Natural killer cell (primary cell): ENCODE results near the gene KRTAP9-9. TPM values are rescaled to one million over a fixed set of nuclear protein-coding genes. Genes with fewer than 3 reads are reported as not detected.
"Not testable (repeated sequence)": the region's sequence is repeated elsewhere in the genome, so short reads cannot be mapped to it uniquely, and the experiment has no call there.

Experiments
- ATAC-seq, 3 donors: fragments of 150-1000 bp in 2 of 3; fragments of 200-7000 bp in 1 of 3; cut with Tn5 transposase; 1 replicate in 1 of 3; 2 replicates in 2 of 3; pipeline ENCODE4 v1.10.0; 2021; ENCODE audit warnings: mild to moderate bottlenecking in 2 of 3, moderate library complexity in 2 of 3
- DNase-seq, 2 donors: peaks; one replicate each; pipeline versions ENCODE4 v3.0.0 to v3.0.0-alpha.2; 2013 to 2021; ENCODE audit warnings: mixed read lengths in 1 of 2
- H3K27ac ChIP-seq: one replicate; pipeline ENCODE4 v1.5.1; 2013; ENCODE audit warnings: mild to moderate bottlenecking, low read length
- H3K27me3 ChIP-seq: one replicate; pipeline ENCODE4 v1.6.1; 2013; ENCODE audit warnings: low read length; ENCODE audit not compliant: control insufficient read depth, insufficient read depth
- H3K36me3 ChIP-seq: one replicate; pipeline ENCODE4 v1.6.1; 2013; ENCODE audit warnings: low read length; ENCODE audit not compliant: control insufficient read depth, insufficient read depth
- H3K4me1 ChIP-seq: one replicate; pipeline ENCODE4 v1.6.1; 2013; ENCODE audit warnings: low read length; ENCODE audit not compliant: control insufficient read depth, insufficient read depth
- H3K4me3 ChIP-seq: one replicate; pipeline ENCODE4 v1.5.1; 2013; ENCODE audit warnings: low read length
- H3K9me3 ChIP-seq: one replicate; pipeline ENCODE4 v1.6.1; 2013; ENCODE audit warnings: low read length; ENCODE audit not compliant: control insufficient read depth, insufficient read depth
- H3K27ac Mint-ChIP-seq, 2 donors: one replicate each; pipeline ENCODE4 v1.8.0; 2022; ENCODE audit warnings: mild to moderate bottlenecking in 2 of 2, mixed read lengths in 2 of 2, moderate library complexity in 1 of 2
- H3K27me3 Mint-ChIP-seq, 2 donors: one replicate each; pipeline ENCODE4 v1.8.0; 2022; ENCODE audit warnings: low read depth in 2 of 2, mixed read lengths in 2 of 2
- H3K36me3 Mint-ChIP-seq: one replicate; pipeline ENCODE4 v1.8.0; 2022; ENCODE audit warnings: mixed read lengths
- H3K4me1 Mint-ChIP-seq, 2 donors: one replicate each; pipeline ENCODE4 v1.8.0; 2022; ENCODE audit warnings: mixed read lengths in 2 of 2
- H3K4me3 Mint-ChIP-seq: one replicate; pipeline ENCODE4 v1.8.0; 2022; ENCODE audit warnings: mild to moderate bottlenecking, moderate library complexity, mixed read lengths
- H3K9me3 Mint-ChIP-seq, 2 donors: one replicate each; pipeline ENCODE4 v1.8.0; 2022; ENCODE audit warnings: mixed read lengths in 2 of 2
- WGBS: methylation state at CpG from one replicate; pipeline ENCODE4 v1.1.7; 2013; ENCODE audit warnings: missing lambda C conversion rate; ENCODE audit not compliant: insufficient coverage; 5-methylcytosine and 5-hydroxymethylcytosine counted together
- intact Hi-C: fragments of 100-400 bp; cut with micrococcal nuclease; formaldehyde crosslinking; loops from one replicate; pipeline ENCODE4 v1.14.2; 2022
- total RNA-seq, 4 donors: library from RNA; stranded (reverse); fragments of 120-200 nt in 1 of 4; gene quantifications; one replicate each; pipeline versions ENCODE4 v1.2.3 to v1.2.4, GENCODE V29; 2013 to 2022
- TF ChIP-seq, protein P1 (sequence below): fragments of 200-600 bp; IDR thresholded peaks from one replicate; pipeline ENCODE4 v1.8.0; 2022; ENCODE audit warnings: antibody characterized with exemption

KRTAP9-9 gene
- not detected for total RNA-seq
- total RNA-seq (2013): not detected

DNA sequence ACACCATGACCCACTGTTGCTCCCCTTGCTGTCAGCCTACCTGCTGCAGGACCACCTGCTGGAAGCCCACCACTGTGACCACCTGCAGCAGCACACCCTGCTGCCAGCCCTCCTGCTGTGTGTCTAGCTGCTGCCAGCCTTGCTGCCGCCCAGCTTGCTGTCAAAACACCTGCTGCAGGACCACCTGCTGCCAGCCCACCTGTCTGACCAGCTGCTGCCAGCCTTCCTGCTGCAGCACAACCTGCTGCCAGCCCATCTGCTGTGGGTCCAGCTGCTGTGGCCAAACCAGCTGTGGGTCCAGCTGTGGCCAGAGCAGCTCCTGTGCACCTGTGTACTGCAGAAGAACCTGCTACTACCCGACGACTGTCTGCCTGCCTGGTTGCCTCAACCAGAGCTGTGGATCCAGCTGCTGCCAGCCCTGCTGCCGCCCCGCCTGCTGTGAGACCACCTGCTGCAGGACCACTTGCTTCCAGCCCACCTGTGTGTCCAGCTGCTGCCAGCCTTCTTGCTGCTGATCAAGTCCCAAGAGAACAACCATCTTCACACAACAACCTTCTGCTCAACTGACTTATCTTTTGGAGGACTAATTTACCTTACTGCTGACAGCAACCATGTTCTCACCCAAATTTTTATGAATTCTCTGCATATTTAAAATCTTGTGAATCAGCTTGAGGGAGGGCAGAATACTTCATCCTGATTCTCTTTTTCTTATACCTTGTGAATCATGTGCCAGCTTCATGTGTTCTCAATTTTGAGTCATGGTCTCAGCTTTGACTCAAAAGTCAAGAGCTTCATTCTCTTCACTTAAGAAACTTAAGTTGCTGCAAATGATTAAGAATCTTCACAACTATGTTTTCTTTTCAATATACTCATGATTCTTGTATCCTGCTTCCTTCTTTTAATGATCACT, at the start of gene KRTAP9-9:
KRTAP9-9 (plus strand) TSS at position 4 of the 910 bp plus-strand sequence.
- H3K36me3 ChIP-seq, H3K9me3 ChIP-seq, H3K4me1 ChIP-seq, H3K4me3 ChIP-seq, intact Hi-C loops, H3K9me3 Mint-ChIP-seq, H3K4me1 Mint-ChIP-seq, ATAC-seq, H3K4me3 Mint-ChIP-seq, H3K27ac ChIP-seq, H3K36me3 Mint-ChIP-seq, H3K27ac Mint-ChIP-seq, H3K27me3 ChIP-seq: not testable (repeated sequence)
- DNase-seq: peak in 1 of 2 donors; percentile 0
- WGBS: 82% methylated on average over 5 of the region's 5 CpGs
- H3K27me3 Mint-ChIP-seq: peaks cover 27 to 80% of the 10 kb centered on the region in 2 donors

GRCh38 chr17:41211845-41212466, 43.2 kb upstream of the KRTAP9-9 start:
- peaks cover 28 to 50% of the 10 kb centered on the region in 2 donors for H3K27me3 Mint-ChIP-seq
- H3K9me3 Mint-ChIP-seq: no peaks in the 10 kb centered on the region
- H3K27ac Mint-ChIP-seq: no peak overlapping the region
- WGBS: 67% methylated on average over 1 of the region's 1 CpG
- Histone ChIP-seq H3K27me3 (peaks cover 6% of the 10 kb centered on the region), H3K4me1 (no peaks in the 10 kb centered on the region), H3K9me3 (no peaks in the 10 kb centered on the region), H3K27ac (no peak overlapping the region), H3K4me3 (no peak overlapping the region), H3K36me3 (no peaks in the 10 kb centered on the region)
- H3K4me1 Mint-ChIP-seq: no peaks in the 10 kb centered on the region
- TF ChIP-seq, protein P1, sequence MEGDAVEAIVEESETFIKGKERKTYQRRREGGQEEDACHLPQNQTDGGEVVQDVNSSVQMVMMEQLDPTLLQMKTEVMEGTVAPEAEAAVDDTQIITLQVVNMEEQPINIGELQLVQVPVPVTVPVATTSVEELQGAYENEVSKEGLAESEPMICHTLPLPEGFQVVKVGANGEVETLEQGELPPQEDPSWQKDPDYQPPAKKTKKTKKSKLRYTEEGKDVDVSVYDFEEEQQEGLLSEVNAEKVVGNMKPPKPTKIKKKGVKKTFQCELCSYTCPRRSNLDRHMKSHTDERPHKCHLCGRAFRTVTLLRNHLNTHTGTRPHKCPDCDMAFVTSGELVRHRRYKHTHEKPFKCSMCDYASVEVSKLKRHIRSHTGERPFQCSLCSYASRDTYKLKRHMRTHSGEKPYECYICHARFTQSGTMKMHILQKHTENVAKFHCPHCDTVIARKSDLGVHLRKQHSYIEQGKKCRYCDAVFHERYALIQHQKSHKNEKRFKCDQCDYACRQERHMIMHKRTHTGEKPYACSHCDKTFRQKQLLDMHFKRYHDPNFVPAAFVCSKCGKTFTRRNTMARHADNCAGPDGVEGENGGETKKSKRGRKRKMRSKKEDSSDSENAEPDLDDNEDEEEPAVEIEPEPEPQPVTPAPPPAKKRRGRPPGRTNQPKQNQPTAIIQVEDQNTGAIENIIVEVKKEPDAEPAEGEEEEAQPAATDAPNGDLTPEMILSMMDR: no peak
- no peak overlapping the region for H3K4me3 Mint-ChIP-seq
- peaks cover 5% of the 10 kb centered on the region for H3K36me3 Mint-ChIP-seq
- no peak for ATAC-seq
- peak in 1 of 2 donors; percentile 14 for DNase-seq
- intact Hi-C loops: no loop called here

DNA sequence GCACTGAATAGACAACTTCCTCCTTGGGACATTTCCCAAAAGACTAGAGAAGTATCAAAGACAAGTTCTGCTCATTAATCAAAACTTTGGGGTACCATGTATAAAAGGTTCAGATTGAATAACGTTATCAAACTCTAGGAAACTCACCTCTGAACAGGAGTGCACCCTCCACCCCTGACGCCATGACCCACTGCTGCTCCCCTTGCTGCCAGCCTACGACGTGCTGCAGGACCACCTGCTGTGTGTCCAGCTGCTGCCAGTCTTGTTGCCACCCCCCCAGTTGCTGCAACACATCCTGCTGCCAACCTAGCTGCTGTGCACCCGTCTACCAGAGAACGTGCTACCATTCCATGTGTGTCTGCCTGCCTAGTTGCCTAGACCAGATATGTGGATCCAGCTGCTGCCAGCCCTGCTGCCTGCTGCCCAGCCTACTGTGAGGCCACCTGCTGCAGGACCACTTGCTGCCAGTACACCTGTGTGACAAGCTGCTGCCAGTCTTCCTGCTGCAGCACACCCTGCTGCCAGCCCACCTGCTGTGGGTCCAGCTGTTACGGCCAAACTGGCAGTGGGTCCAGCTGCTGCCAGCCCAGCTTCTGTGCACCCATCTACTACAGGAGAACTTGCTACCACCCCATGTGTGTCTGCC, 42.5 kb upstream of the KRTAP9-9 start:
- intact Hi-C loops: no loop called here
- TF ChIP-seq, protein P1: no peak

DNA sequence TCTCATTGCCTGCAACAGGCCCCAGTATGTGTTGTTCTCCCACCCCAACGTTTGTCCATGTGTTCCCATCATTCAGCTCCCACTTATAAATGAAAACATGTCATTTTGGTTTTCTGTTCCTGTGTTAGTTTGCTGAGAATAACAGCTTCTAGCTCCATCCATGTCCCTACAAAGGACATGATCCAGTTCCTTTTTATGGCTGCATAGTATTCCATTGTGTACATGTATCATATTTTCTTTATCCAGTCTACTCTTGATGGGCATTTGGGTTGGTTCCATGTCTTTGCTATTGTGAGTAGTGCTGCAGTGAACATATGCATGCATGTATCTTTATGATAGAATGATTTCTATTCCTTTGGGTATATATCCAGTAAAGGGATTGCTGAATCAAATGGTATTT, 39.5 kb upstream of the KRTAP9-9 start:
- intact Hi-C loops: no loop called here
- Histone ChIP-seq H3K4me3 (no peak overlapping the region), H3K4me1 (no peaks in the 10 kb centered on the region), H3K36me3 (no peaks in the 10 kb centered on the region), H3K9me3 (no peaks in the 10 kb centered on the region), H3K27me3 (peaks cover 2% of the 10 kb centered on the region), H3K27ac (no peak overlapping the region)
- 80% methylated on average over 1 of the region's 1 CpG for WGBS
- Mint-ChIP-seq H3K9me3 (peaks cover 0 to 2% of the 10 kb centered on the region in 2 donors), H3K4me1 (no peaks in the 10 kb centered on the region), H3K27ac (no peak overlapping the region), H3K27me3 (peaks cover 15 to 31% of the 10 kb centered on the region in 2 donors), H3K36me3 (no peaks in the 10 kb centered on the region), H3K4me3 (no peak overlapping the region)
- DNase-seq (no peak), ATAC-seq (no peak)
- TF ChIP-seq, protein P1: no peak

More for the DNA sequence above, 42.5 kb upstream of the KRTAP9-9 start:
- Histone ChIP-seq H3K36me3 (no peaks in the 10 kb centered on the region), H3K4me3 (no peak overlapping the region), H3K27ac (no peak overlapping the region), H3K9me3 (no peaks in the 10 kb centered on the region), H3K27me3 (peaks cover 6% of the 10 kb centered on the region), H3K4me1 (no peaks in the 10 kb centered on the region)
- ATAC-seq (no peak), DNase-seq (no peak)
- 83% methylated on average over 7 of the region's 7 CpGs for WGBS
- no peak overlapping the region for H3K4me3 Mint-ChIP-seq
- no peak overlapping the region for H3K27ac Mint-ChIP-seq
- no peaks in the 10 kb centered on the region for H3K4me1 Mint-ChIP-seq
- H3K9me3 Mint-ChIP-seq: no peaks in the 10 kb centered on the region
- peaks cover 27 to 52% of the 10 kb centered on the region in 2 donors for H3K27me3 Mint-ChIP-seq
- H3K36me3 Mint-ChIP-seq: peaks cover 5% of the 10 kb centered on the region
